HuH-7 (cell line): ENCODE measurements around the gene GLB1L.
"Not testable (repeated sequence)": the region's sequence is repeated elsewhere in the genome, so short reads cannot be mapped to it uniquely, and the experiment has no call there.

Source experiments
- DNase-seq: peaks from one replicate; pipeline ENCODE4 v3.0.0; 2011; ENCODE audit warnings: low spot score

Gene GLB1L

DNA sequence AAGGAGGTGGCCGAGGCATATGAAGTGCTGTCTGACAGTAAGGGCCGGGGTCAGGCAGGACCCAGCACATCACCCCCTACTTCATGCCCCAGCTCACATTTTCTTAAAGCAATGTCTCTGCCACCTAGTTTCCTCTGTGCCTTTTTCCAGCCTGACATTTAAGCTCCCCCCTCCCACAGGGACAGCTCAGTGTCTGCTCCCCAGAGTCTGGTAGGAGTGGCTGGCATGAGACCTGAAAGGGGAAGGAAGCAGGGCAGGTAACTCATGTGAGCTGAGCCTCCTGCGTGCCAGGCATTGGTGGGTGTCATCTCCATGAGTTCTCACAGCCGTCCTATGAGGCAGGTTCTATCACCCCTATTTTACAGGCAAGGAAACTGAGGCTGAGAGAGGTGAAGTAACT, 35.4 kb upstream of the GLB1L start:
- DNase-seq, result no peak

DNA sequence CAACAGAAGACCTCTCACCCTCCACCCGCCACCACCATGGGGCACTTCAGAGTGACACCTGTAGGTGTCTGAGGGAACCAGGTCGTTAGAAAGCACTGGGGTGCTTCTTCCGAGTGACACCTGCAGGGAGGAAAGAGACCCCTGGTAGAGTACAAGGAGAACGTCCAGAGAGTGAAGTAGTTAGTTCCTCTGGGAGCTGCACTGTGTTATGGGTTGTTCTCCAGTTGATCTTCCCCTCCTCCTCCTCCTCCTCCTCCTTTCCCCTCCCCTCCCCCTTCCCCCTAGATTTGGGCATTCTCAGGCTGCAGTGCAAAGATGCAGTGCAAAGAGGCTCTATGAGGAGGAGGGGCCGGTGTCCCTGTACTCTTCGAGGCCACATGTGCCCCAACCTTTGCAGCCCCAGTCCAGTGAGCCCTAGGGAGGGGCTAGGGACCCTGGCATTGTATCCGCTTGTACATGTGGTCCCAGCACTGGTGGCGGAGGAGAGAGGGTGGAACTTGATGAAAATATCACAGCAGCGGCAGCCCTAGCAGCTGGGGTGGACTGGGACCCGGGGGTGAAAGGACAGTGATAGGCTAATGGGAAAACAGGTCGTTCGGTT, 34.8 kb upstream of the GLB1L start:
- peak; percentile 44 for DNase-seq

DNA sequence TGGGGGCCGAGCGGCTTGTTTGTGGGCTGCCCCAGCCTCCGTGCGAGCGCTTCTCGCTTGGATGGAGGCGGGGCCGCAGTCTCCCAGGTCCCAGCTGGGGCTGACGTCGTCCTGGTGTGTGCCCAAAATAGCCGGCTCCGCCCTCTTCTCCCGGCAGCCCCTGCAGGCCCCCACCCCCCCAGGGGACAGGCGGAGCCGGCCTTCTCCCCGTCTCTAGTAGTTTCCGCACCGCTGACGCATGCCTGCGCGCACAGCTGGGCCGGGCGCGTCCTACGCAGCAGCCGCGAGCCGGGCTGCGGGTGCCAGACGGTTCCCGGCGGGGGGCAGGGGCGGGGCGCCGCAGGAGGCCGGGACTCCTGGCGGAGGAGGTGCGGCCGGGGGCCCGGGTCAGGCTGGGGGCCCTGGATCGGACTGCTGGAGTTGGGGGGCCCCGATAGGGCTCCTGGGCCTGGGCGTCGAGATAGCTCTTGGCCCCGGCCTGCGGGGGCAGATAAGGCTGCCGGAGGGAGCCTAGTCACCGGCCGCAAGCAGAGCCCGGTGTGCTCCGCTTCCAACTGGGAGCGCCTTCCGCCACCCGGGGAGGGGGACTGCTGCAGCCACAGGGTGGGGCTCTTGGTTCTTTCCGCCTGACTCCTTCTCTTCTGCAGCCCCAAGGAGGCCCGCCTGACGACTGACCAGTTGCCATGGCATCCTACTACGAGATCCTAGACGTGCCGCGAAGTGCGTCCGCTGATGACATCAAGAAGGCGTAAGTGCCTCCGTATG, 34.1 kb upstream of the GLB1L start, which contains the start of gene DNAJB2:
Gene DNAJB2 (plus strand): TSS at position 216 of the 765 bp plus-strand sequence. CDS start 468 bp downstream, at position 684.
- DNase-seq, result peak; percentile 99

DNA sequence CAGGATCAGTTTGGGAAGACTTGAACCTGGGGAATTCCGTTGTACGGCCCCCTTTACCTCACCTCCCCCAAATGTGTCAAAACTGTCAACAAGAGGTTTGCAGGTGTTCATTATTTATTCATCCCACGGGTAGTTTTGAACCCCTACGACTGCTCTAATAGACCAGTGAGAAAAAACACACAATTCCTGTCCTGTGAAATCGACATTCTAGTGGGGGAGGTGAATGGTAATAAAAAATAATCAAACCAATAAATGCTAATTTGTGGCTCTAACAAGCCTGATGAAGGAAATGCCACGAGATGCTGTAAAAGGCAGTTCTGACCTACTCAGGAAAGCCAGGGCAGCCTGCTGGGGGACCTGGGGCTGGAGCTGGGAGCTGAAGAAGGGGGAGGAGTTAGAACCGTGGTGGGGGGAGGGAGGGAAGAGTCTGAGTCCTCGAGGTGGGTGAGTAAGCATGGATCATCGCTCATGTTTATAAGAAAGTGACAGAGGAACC, 33.5 kb upstream of the GLB1L start:
- no peak for DNase-seq

DNA sequence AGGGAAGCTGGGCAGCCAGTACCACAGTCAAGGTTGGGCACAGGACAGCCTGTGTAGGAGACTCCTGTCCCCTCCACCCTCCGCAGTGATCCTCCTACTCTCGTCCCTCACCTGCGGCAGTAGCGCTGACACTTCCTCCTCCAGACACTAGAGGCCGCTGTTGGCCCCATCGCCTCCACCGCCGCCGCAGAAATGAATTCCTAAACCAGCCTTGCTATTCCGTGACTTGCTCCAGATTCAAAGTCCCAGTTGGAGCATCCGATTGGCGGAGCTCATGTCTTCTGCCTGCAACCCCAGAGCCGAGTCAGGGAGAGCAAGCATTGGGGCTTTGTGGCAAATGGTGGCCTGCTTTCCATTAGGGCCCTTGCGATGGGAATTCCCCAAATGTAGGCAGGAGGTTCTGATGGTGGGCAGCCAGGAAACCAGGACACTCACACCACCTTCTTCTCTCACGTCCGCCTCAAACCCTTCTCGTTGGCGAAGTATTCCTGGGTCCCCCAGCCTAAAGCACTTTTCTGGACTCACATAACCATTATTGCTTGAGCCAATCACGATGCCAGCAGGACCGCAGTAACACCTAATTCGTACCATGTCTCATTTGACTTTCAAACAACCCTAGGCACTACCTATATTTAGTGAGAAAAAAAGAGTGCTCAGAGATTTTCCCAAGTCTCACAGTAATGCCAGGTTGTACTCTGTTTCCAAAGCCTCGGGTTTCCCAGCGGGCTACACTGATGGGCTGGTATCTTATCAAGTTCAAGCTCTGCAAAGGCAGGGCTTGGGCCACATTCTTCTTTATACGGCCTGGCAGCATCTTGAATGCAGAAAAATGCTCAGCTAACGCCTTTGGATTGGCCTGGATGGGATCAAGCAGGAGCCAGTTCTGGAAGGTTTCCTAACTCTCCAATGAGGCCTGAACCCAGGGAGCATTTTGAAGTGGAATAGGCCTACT, 32.7 kb upstream of the GLB1L start:
- peak; percentile 84 for DNase-seq

DNA sequence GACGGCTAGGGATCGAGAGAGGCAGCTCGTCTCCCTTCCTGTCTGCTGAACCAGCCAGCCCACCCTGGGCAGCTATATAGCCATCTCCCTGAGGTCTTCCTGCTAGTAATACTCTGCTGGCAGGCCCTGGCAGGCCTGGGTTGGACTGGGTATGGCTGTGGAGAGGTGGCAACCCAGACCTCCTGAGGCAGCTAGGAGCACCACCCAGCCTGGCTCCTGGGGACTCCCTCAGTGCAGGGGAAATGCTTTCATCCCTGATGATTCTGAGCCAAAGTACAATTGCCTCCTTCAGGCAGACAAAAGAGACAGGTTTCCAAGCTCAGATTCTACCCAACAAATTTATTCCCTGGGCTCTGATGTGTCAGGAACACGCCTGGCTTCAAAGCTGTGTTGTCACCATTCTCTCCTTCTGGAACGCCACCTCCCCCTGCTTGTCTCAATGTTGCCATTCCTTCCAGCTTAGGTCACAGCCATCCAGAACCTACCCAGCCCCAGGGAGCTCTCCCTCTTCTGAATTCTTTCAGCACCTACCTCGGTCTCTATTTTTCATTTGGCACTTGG, 29.2 kb upstream of the GLB1L start:
- no peak for DNase-seq

DNA sequence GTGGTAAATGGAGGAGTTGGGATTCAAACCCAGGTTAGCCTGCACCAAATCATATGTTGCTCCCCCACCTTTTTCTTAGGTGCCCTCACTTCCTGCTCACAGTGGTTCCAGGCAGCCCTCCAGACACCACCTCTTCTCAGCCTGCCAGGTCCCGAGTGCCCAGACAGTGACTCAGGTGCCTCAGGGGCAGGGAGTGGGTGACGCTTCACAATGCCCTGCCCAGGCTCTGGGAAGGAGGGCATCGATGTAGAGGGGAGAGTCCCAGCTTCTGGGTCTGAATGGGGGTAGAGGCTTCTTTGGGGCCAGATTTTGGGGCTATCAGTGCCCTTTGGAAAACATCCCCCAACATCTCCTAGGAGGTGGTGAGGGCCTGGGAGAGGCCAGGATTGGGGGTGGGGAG, 28.7 kb upstream of the GLB1L start:
- DNase-seq, result no peak

DNA sequence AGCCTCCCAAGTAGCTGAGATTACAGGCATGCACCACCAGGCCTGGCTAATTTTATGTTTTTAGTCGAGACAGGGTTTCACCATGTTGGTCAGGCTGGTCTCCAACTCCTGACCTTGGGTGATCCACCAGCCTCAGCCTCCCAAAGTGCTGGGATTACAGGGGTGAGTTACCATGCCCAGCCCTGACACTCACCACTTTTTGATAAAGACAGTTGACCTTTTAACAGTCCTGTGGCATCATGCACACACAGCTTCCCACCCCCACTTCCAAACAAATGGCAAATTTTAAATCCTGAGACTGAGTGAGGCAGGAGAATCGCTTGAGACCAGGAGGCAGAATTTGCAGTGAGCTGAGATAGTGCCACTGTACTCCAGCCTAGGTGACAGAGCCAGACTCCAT, 27.8 kb upstream of the GLB1L start:
- DNase-seq, result no peak

DNA sequence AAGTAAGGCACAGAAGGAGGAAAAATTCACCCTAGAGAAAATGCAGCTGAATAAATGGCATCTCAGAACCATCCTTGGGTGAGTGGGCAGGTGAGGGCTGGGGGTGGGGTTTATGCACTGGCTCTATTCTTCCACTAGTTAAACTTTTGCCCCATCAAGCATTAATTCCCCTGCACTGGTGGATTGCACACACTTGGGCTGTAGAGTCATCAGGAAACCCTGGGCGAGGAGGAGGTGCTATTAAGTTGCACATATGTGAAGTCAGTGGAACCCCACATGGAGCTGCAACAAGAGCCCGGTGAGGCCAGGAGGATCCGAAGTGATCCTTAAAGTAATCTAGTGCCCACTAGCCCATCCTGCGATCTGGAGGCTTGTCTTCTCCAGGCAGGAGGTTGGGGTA, 27.1 kb upstream of the GLB1L start:
- no peak for DNase-seq

DNA sequence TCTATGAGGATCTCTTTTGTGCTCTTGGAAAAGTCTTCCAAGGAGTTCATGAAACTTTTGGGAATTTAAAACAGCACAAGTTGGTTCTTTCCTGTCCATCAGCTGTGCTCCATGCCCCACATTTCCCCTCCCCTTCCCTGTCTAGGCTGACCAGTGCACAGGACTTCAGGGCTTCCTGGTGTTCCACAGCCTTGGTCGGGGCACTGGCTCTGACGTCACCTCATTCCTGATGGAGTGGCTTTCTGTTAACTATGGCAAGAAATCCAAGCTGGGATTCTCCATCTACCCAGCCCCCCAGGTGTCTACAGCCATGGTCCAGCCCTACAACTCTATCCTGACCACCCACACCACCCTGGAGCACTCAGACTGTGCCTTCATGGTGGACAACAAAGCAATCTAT, 25.8 kb upstream of the GLB1L start:
- DNase-seq, result no peak

DNA sequence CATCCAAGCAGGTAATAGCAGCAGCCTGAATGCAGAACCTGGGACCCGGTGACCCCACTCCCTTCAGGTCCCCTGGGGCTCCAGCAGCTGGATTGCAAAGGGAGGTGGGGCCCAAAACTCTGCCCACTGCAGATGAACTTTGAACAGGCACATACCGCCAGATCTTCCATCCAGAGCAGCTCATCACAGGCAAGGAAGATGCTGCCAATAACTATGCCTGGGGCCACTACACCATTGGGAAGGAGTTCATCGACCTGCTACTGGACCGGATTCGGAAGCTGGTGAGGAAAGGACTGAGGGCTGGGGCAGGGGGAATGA, 24.8 kb upstream of the GLB1L start:
- DNase-seq, result no peak

DNA sequence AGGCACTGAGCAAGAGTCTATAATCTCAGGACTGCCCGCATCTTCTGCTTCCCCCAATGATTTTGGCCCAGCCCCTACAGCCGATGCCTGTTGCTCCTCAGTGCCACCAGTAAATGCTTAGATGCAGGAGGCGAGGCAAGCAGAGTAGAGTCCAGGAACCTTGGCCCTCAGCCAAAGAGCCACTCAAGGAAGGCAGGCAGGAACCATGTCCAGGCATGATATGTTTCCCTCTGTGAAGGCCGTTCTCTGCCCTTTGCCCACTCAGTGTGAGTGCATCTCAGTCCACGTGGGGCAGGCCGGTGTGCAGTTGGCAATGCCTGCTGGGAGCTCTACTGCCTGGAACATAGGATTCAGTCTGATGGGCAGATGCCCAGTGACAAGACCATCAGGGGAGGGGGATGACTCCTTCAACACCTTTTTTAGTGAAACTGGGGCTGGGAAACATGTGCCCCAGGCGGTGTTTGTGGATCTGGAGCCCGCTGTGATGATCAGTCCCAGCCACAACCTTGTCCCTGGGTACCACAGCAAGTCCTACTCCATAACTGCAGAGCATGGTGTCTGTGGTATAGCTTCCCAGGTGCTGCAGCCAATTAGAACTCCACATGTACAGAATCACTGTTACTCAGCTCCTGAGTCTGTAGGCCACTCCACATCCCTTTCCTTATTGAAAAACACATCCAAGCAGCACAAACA, 24.3 kb upstream of the GLB1L start:
- no peak for DNase-seq

DNA sequence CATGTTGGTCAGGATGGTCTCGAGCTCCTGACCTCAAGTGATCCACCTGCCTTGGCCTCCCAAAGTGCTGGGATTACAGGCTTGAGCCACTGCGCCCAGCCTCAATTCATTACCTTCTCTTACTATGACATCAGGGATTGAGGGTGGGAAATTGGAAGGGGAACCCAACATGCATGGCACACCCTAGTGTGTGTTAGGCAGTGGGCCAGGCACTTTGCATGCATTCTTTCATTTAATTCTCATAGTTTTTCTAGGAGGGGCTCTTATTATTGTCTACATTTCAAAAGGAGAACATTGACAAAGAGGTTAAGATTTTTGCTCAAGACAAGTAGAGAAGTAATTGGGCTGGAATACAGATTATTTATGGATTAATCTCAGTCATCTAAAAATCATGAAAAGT, 23.1 kb upstream of the GLB1L start:
- no peak for DNase-seq

DNA sequence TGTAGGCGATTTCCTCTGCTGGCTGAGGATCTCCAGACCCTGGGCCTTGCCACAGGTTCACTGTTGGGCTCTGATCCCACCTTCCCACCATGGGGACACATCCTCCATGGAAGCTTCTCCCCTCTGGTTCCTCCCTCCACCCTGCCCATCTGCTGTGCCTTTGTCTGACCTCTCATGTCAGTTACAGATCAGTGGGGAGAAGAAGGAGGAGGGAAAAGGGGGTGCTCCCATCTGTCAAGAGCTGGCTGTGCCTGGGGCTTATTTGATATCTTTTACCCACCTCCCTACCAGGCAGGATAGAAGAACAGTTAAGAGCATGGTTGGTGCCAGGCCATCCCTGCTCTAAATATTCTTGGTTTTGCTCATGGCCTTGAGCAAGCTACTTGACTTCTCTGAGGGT, 21.6 kb upstream of the GLB1L start:
- DNase-seq, result no peak

DNA sequence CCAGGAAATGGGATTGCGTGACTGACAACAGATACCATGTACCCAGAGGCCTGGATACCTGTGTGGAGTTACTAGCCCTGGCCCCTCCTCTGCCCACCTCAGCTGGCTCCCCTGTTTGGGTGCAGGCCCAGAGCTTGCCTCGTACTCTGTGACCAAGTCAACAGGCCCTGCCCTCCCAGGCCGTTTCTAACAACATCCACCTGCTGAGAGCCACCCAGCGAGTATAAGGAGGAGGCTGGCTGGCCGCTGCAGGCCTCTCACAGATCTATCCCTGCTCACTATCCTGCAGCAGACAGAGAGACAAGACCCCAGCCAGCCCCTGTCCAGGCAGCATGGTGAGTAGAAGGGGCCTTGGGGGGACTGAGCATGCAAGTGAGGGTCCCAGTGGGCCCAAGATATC, 21.0 kb upstream of the GLB1L start:
- DNase-seq, result no peak

DNA sequence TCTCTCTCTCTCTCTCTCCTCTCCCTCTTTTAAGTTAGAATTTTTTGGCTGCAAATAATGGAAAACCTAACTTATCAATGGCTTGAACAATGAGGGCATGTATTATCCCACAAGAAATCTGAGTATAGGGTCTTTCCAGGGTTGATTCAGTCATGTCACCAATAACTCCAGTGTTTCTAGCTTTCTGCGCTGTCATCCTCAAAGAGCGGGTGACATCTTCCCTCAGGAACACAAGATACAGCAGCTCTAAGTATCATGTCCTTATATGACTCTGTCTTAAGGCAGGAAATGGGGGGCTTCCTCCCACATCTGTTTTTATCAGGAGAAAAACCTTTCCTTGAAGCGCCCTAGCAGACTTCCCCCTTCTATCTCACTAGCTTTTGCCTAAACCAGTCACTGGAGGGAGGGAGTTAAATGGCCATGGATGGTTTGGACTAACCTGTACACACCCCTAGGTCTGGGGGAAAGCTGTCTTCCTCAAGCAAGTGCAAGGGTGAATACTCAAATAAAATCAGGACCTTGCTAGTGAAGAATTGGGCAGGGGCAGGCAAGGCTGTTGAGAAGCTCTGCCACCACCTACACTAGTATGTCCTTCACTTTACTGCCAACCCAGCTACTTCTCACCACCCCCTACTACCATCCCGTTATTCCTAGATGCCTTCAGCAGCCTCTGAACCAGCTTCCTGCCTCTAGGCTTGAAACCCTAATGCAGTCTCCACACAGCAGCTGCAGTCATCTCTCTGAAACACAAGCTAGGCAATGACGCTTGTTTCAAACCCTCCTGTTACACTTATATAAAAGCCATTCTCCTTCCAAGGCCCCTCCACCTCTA, 16.0 kb upstream of the GLB1L start:
- DNase-seq, result no peak

DNA sequence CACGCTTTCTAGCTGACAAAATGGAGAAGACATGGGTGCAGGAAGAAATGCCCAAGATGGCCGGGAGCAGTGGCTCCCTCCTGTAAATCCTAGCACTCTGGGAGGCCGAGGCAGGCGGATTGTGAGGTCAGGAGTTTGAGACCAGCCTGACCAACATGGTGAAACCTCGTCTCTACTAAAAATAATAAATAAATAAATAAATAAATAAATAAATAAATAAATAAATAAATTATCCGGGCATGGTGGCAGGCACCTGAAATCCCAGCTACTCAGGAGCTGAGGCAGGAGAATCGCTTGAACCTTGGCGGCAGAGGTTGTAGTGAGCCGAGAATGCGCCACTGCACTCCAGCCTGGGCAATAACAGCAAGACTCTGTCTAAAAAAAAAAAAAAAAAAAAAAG, 13.7 kb upstream of the GLB1L start:
- DNase-seq, result not testable (repeated sequence)

DNA sequence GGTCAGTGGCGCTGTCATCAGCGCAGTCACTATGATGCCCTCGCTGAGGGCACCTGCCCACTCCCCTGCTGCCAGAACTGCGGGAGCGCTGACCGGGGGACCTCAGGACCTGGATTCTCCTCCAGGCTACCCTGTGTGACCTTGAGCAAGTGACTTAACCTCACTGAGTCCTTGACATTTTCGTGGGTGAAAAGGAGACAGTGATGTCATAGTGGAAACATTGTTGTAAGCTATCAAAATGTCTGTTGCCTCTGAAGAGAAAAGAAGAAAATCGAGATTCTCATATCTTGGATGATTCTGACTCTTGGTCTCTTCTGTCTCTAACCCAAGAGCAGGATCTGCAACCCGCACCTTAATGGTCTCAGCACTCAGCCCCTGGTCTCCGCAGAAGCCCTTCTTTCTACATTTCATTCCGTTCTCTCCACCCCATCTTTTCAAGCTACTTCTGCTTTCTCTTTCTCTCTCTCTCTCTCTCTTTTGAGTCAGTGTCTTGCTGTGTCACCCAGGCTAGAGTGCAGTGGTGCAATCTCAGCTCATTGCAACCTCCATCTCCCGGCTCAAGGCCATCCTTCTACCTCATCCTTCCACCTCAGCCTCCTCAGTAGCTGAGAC, 9.5 kb upstream of the GLB1L start:
- DNase-seq, result no peak

DNA sequence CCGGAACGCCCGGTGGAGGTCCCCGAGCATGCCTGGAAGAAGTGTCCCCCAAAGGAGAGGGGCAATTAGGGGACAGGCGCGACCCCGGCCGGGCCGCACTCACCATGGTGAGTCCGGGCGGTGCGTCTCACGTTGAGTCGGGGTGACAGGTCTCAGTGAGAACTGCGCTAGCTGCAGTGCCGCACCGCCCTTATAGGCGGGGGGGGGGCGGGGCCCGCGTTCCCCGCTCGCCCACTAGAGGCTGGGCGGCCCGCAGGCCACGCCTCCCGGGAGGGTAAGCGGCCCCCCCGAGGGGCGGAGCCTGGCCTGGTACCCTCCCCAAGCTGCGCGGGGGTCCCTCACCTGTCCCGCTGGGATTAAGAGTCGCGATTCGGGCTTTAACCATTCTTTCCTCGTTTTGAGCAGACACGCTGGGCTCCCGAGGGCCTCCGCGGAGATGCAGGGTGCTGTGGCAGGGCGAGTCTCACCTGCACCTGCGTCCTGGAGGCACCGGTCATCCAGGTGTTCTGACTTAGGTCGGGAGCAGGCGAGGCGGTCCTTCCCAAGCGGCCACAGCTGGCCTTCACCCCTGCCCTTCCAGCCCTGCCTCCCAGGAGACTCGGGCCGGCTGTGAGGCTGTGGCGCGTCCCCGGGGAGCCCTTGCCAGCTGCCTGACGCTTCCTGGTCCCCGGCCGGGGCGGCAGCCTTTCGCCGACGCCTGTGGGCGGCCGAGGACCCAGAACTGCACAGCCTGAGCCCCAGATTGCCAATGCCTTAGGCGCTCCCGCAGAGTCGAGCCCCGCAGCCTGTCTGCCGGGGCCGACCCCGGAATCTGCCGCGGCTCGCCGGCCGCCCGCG, 8.7 kb upstream of the GLB1L start, which contains the start of gene TUBA4A:
Gene TUBA4A (minus strand): TSS at position 166 of the 837 bp plus-strand sequence. CDS start 60 bp downstream, at position 106.
- peak; percentile 92 for DNase-seq
